K562 (cell line): ENCODE results near the gene FGF22. TPM values are rescaled to one million over a fixed set of nuclear protein-coding genes. Genes with fewer than 3 reads are reported as not detected.

ENCODE experiments used
- ADNP ChIP-seq: fragments of 200-800 bp; sonication (Bioruptor generic); IDR thresholded peaks from 2 replicates; pipeline ENCODE4 v1.6.1; 2016; ENCODE audit warnings: missing genetic modification characterization, missing compliant biosample characterization
- AFF4 ChIP-seq: sonication (generic); formaldehyde crosslinking; IDR thresholded peaks from 2 replicates; pipeline ENCODE4 v1.8.0; 2023; ENCODE audit warnings: mild to moderate bottlenecking, missing genetic modification reagents
- CGGBP1 ChIP-seq: fragments of 250-450 bp; sonication (Bioruptor Pico); IDR thresholded peaks from 2 replicates; pipeline ENCODE4 v1.9.0; 2021; ENCODE audit warnings: mild to moderate bottlenecking
- DMBX1 ChIP-seq: fragments of 250-450 bp; sonication (Bioruptor Pico); IDR thresholded peaks from 2 replicates; pipeline ENCODE4 v1.8.0; 2022; ENCODE audit warnings: inconsistent platforms, mild to moderate bottlenecking, moderate library complexity, borderline replicate concordance
- E2F4 ChIP-seq: sonication (generic); formaldehyde crosslinking; IDR thresholded peaks from 2 replicates; pipeline ENCODE4 v1.8.0; 2022; ENCODE audit warnings: mild to moderate bottlenecking, low read depth, missing genetic modification reagents
- ESRRA ChIP-seq: fragments of 450-650 bp; IDR thresholded peaks from 2 replicates; pipeline ENCODE4 v1.6.1; 2014; ENCODE audit warnings: low read depth, mild to moderate bottlenecking, moderate library complexity, borderline replicate concordance
- HNRNPUL1 ChIP-seq: fragments of 200-400 bp; formaldehyde crosslinking; IDR thresholded peaks from 2 replicates; pipeline ENCODE4 v1.6.1; 2017; ENCODE audit warnings: low read length
- KHSRP ChIP-seq: fragments of 450-650 bp; IDR thresholded peaks from 2 replicates; pipeline ENCODE4 v1.6.1; 2017
- MBD1 ChIP-seq: fragments of 250-450 bp; sonication (Bioruptor Pico); IDR thresholded peaks from 2 replicates; pipeline ENCODE4 v1.8.0; 2022; ENCODE audit warnings: inconsistent platforms
- MCM7 ChIP-seq, 2 experiments: fragments of 450-650 bp; IDR thresholded peaks; 2 replicates each; pipeline ENCODE4 v1.6.1; 2016 to 2018
- RB1 ChIP-seq: fragments of 450-650 bp; IDR thresholded peaks from 2 replicates; pipeline ENCODE4 v1.6.1; 2017; ENCODE audit warnings: low read depth, mild to moderate bottlenecking
- SIX5 ChIP-seq, 2 experiments: IDR thresholded peaks; 2 replicates each; pipeline ENCODE4 v1.6.1; 2011; ENCODE audit warnings: low read length in 2 of 2, borderline replicate concordance in 1 of 2, low read depth in 1 of 2, mild to moderate bottlenecking in 1 of 2, moderate library complexity in 1 of 2; ENCODE audit not compliant: insufficient read depth in 1 of 2
- SMARCA5 ChIP-seq: fragments of 450-650 bp; IDR thresholded peaks from 2 replicates; pipeline ENCODE4 v1.6.1; 2016
- TBL1XR1 ChIP-seq, 2 experiments: IDR thresholded peaks; 2 replicates each; pipeline ENCODE4 v1.6.1; 2012; ENCODE audit warnings: improper control_type of control experiment in 2 of 2, low read length in 2 of 2, mild to moderate bottlenecking in 1 of 2
- XRCC5 ChIP-seq: fragments of 200-400 bp; formaldehyde crosslinking; IDR thresholded peaks from 2 replicates; pipeline ENCODE4 v1.6.1; 2017; ENCODE audit warnings: low read depth, mild to moderate bottlenecking, low read length
- ZHX1 ChIP-seq: fragments of 150-350 bp; conservative IDR thresholded peaks from 2 replicates; pipeline ENCODE4 v1.6.1; 2014; ENCODE audit warnings: low read length
- ZNF583 ChIP-seq: fragments of 250-450 bp; sonication (Bioruptor Pico); IDR thresholded peaks from 2 replicates; pipeline ENCODE4 v1.4.0; 2020
- ZNF830 ChIP-seq: fragments of 250-450 bp; sonication (Bioruptor Pico); IDR thresholded peaks from 2 replicates; pipeline ENCODE4 v1.5.0; 2021; ENCODE audit warnings: mild to moderate bottlenecking
- polyA plus RNA-seq, 8 experiments: library from polyadenylated mRNA; depleted of rRNA in 4 of 8; stranded (reverse) in 5 of 8; unstranded in 3 of 8; fragments of >200 nt; fragmentation: Nextera tagmentation in 2 of 8; fragmentation: Illumina TruSeq in 1 of 8; extraction: Ambion mirVana in 2 of 8; extraction: Trizol in 1 of 8; gene quantifications; 2 replicates each; pipeline versions ENCODE4 v1.2.1 to v1.2.3, GENCODE V29; 2011 to 2014; ENCODE audit warnings: inconsistent platforms in 1 of 8, missing spikeins in 1 of 8
- total RNA-seq, 7 experiments: library from RNA; depleted of rRNA in 6 of 7; stranded (reverse); fragments of >200 nt in 6 of 7; fragmentation: Illumina TruSeq in 2 of 7; extraction: Trizol in 2 of 7; gene quantifications; 2 replicates each; pipeline versions ENCODE4 v1.2.1 to v1.2.3, GENCODE V29; 2011 to 2021; ENCODE audit warnings: low replicate concordance in 1 of 7

The FGF22 gene
- total and polyA plus RNA-seq, 9 of the 15 experiments (the other 6 are each of a cell fraction or from before 2014, with no cell fraction given): 0.14 to 2.2 (median 0.86) TPM; not detected in 4

- TF ChIP-seq ZNF583: no peak
- TF ChIP-seq E2F4 (CRISPR knock-in tag): no peak
- TF ChIP-seq ZNF830: no peak
- no peak for TF ChIP-seq MCM7 (IDR thresholded peaks at IDR 0.05)
- TF ChIP-seq CGGBP1: no peak
- TF ChIP-seq ZHX1: no peak
- peak; percentile 82 to 93 for TF ChIP-seq TBL1XR1 (IDR thresholded peaks at IDR 0.05; ENCODE audit: low read length in 2 of 2)
- no peak for TF ChIP-seq KHSRP
- TF ChIP-seq MBD1 (CRISPR knock-in tag): no peak
- TF ChIP-seq AFF4: 0 out of 2 replicates have a peak, but pooled peaks have one; percentile 77
- TF ChIP-seq RB1: 0 out of 2 replicates have a peak, but pooled peaks have one; percentile 20
- TF ChIP-seq ADNP (tag): peak; percentile 81
- no peak for TF ChIP-seq SIX5 (IDR thresholded peaks at IDR 0.05; ENCODE audit: borderline replicate concordance in 1 of 2, insufficient read depth in 1 of 2, low read depth in 1 of 2, low read length in 2 of 2)
- TF ChIP-seq SMARCA5: peak; percentile 100
- no peak for TF ChIP-seq HNRNPUL1
- peak; percentile 88 for TF ChIP-seq ESRRA
- TF ChIP-seq XRCC5: peak; percentile 50; the same call in 1 of the 2 replicates
- TF ChIP-seq DMBX1 (CRISPR knock-in tag): peak; percentile 60; the same call in 1 of the 2 replicates
Observed at GRCh38 chr19:597406-598315, 42.0 kb upstream of the FGF22 start (continued).
